Osteoblast (primary cell): ENCODE results near the gene CERS5. TPM values are rescaled to one million over a fixed set of nuclear protein-coding genes. Genes with fewer than 3 reads are reported as not detected.
A peak's percentile ranks its signal among the peaks of the same experiment; 100 is the strongest.

Experiments used
- DNase-seq: peaks from one replicate; pipeline ENCODE4 v3.0.0; 2011; ENCODE audit warnings: low spot score, mixed read lengths; ENCODE audit not compliant: insufficient read length; ENCODE audit errors: missing footprints
- H2AFZ ChIP-seq: 2 replicates; pipeline ENCODE4 v1.6.0; 2011; ENCODE audit warnings: mild to moderate bottlenecking, low read length
- H3K27ac ChIP-seq: 2 replicates; pipeline ENCODE4 v1.5.1; 2011; ENCODE audit warnings: mild to moderate bottlenecking, low read depth, low read length, moderate library complexity
- H3K27me3 ChIP-seq: 2 replicates; pipeline ENCODE4 v1.6.0; 2012; ENCODE audit warnings: mild to moderate bottlenecking, control low read depth, inconsistent platforms, low read length, moderate library complexity; ENCODE audit not compliant: insufficient read depth
- H3K36me3 ChIP-seq: 2 replicates; pipeline ENCODE4 v1.5.1; 2011; ENCODE audit warnings: mild to moderate bottlenecking, low read length, control low read depth, moderate library complexity; ENCODE audit not compliant: insufficient read depth
- H3K4me1 ChIP-seq: 2 replicates; pipeline ENCODE4 v1.5.1; 2011; ENCODE audit warnings: mild to moderate bottlenecking, low read length, control low read depth, moderate library complexity; ENCODE audit not compliant: insufficient read depth
- H3K4me2 ChIP-seq: 2 replicates; pipeline ENCODE4 v1.6.0; 2011; ENCODE audit warnings: mild to moderate bottlenecking, low read length; ENCODE audit not compliant: insufficient read depth
- H3K4me3 ChIP-seq: fragments of 200-600 bp; sonication (generic); 3 replicates; pipeline ENCODE4 v1.5.1; 2012; ENCODE audit warnings: mild to moderate bottlenecking, low read length, inconsistent platforms; ENCODE audit not compliant: insufficient read depth
- H3K79me2 ChIP-seq: 2 replicates; pipeline ENCODE4 v1.6.0; 2012; ENCODE audit warnings: mild to moderate bottlenecking, low read length, control low read depth, inconsistent platforms; ENCODE audit not compliant: insufficient read depth
- H3K9me3 ChIP-seq: 2 replicates; pipeline ENCODE4 v1.5.1; 2011; ENCODE audit warnings: low read depth, low read length, control low read depth
- H4K20me1 ChIP-seq: 2 replicates; pipeline ENCODE4 v1.6.0; 2012; ENCODE audit warnings: mild to moderate bottlenecking, low read length, control low read depth; ENCODE audit not compliant: insufficient read depth
- total RNA-seq: library from RNA; depleted of rRNA; stranded (reverse); fragments of >200 nt; gene quantifications from 2 replicates; pipeline ENCODE4 v1.2.3, GENCODE V29; 2012
- TF ChIP-seq, protein P1 (sequence below): IDR thresholded peaks from 2 replicates; pipeline ENCODE4 v1.5.1; 2011; ENCODE audit warnings: mild to moderate bottlenecking, low read depth, low read length, moderate library complexity; ENCODE audit errors: extremely low read depth

The CERS5 gene
- total RNA-seq, 1 donor: 33.7 TPM

DNA sequence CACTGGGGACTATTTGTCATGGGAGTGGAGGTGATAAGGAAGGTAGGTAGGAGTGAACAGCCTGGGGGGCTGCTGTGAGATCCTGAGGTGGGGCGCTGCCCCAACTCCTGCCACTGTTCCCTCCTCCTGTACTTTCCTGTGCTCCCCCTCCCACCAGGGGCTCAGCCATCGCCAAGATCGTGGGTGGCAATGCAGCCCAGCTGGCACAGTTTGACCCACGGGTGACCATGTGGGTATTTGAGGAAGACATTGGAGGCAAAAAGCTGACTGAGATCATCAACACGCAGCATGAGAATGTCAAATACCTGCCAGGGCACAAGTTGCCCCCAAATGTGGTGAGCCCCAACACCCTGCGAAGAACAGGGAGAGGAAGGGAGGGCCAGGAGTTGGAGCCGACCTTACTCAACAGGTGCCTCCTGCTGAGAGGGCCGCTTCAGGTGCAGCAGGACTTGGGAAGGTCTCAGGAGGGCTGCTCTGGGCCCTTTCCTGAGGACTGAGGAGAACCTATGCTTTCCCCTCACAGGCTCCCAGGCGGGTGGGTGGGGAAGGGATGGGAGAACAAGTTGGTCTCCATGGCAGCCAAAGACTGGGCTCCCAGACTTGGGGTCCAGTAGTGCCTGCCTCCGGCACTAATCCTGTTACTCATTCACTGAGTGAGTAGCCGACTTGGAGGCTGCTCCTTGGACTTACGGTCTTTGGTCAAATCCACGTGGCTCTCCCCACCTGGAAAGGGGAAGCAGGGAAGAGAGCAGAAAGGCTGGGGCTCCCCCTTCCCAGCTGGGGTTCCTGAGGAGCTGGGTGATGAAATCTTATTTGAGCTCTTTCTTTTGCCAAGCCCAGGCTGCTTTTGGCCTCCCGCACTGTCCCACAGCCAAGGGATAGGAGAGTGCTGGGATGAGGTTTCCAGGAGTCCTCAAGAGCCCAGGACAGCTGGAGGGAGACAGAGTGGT, 62.5 kb downstream of the CERS5 start:
- TF ChIP-seq, protein P1, sequence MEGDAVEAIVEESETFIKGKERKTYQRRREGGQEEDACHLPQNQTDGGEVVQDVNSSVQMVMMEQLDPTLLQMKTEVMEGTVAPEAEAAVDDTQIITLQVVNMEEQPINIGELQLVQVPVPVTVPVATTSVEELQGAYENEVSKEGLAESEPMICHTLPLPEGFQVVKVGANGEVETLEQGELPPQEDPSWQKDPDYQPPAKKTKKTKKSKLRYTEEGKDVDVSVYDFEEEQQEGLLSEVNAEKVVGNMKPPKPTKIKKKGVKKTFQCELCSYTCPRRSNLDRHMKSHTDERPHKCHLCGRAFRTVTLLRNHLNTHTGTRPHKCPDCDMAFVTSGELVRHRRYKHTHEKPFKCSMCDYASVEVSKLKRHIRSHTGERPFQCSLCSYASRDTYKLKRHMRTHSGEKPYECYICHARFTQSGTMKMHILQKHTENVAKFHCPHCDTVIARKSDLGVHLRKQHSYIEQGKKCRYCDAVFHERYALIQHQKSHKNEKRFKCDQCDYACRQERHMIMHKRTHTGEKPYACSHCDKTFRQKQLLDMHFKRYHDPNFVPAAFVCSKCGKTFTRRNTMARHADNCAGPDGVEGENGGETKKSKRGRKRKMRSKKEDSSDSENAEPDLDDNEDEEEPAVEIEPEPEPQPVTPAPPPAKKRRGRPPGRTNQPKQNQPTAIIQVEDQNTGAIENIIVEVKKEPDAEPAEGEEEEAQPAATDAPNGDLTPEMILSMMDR: no peak
- Histone ChIP-seq H3K27ac (no peak overlapping the region), H3K4me2 (no peak overlapping the region), H4K20me1 (no peaks in the 10 kb centered on the region), H3K36me3 (peaks cover 5% of the 10 kb centered on the region), H3K79me2 (no peaks in the 10 kb centered on the region), H2AFZ (no peak overlapping the region), H3K4me3 (no peak overlapping the region), H3K9me3 (no peaks in the 10 kb centered on the region), H3K27me3 (no peaks in the 10 kb centered on the region), H3K4me1 (peaks cover 9% of the 10 kb centered on the region)
- peak; percentile 47 for DNase-seq

DNA sequence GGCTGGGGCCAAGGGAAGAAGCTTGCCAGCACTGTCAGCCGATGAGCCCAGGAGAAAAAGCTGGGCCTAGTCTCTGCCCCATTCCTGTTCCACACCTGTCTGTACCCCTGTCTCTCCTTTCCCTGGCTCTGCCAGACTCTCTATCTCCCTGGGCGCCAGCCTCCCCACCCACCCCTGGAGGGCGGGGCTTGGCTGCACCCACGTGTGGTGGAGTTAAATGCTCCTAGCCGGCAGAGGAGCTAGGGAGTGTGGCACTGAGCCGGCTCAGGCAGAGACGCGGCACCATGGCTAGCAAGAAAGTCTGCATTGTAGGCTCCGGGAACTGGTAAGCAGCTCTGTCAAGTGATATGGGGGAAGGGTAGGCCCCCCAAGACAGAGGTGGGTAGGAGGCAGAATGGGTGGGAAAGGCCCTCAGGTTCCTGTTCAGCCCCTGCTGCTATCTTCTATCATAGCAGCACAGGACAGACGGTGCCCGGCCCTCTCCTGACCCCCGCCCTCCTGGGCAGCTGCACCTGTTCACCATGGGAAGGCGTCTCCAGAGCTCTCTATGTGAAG, 63.3 kb downstream of the CERS5 start, which contains the start of gene GPD1:
GPD1 (plus strand) TSS at position 242 of the 555 bp plus-strand sequence; CDS start at position 285, 43 bp downstream.
- H3K4me1 ChIP-seq: peaks cover 18% of the 10 kb centered on the region
- H2AFZ ChIP-seq: peak within 1 kb of the TSS; percentile 29
- peak within 1 kb of the TSS; percentile 25 for H3K4me3 ChIP-seq
- H3K4me2 ChIP-seq: peak within 1 kb of the TSS; percentile 58
- H3K79me2 ChIP-seq: no peaks in the 10 kb centered on the region
- H3K27me3 ChIP-seq: no peaks in the 10 kb centered on the region
- TF ChIP-seq, protein P1: no peak
- H3K27ac ChIP-seq: no peak within 1 kb of the TSS
- H3K36me3 ChIP-seq: peaks cover 13% of the 10 kb centered on the region
- no peaks in the 10 kb centered on the region for H3K9me3 ChIP-seq
- DNase-seq: peak; percentile 95
- H4K20me1 ChIP-seq: no peaks in the 10 kb centered on the region

DNA sequence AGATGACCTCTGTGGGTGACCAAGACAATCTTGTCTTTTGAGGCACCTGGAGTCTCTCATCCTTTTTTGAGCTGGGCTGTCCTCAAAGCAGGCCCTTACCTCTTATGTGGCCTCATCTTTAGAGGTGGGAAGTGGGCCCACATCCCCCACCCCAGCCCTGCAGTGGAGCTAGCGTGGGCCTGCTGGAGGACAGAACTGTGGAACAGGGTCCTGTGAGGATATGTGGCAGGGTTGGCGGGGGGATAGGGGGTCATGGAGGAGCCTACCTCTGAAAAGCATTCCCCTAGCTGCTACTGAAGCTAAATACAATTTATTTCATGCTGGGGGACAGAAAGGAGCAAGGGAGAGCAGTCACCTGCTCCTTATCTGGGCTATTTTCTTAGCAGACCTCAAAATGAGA, 63.8 kb downstream of the CERS5 start:
- TF ChIP-seq, protein P1: no peak
- Histone ChIP-seq H3K27me3 (no peaks in the 10 kb centered on the region), H3K79me2 (no peaks in the 10 kb centered on the region), H3K27ac (no peak overlapping the region), H3K4me2 (no peak overlapping the region), H2AFZ (no peak overlapping the region), H3K36me3 (peaks cover 18% of the 10 kb centered on the region), H3K9me3 (no peaks in the 10 kb centered on the region), H3K4me1 (peaks cover 18% of the 10 kb centered on the region), H3K4me3 (no peak overlapping the region), H4K20me1 (no peaks in the 10 kb centered on the region)
- DNase-seq: no peak
